Central memory CD4-positive, alpha-beta T cell (primary cell): ENCODE data around the gene SIPA1L3.

Source experiments
- DNase-seq: peaks from one replicate; pipeline ENCODE4 v3.0.0; 2022

SIPA1L3 gene

GRCh38 chr19:38202504-38202903 lies 295.5 kb downstream of the SIPA1L3 start:
- no peak for DNase-seq

- DNase-seq: no peak
Measured at GRCh38 chr19:38203197-38203596, 296.2 kb downstream of the SIPA1L3 start.

GRCh38 chr19:38204096-38204495 lies 297.1 kb downstream of the SIPA1L3 start:
- no peak for DNase-seq

GRCh38 chr19:38204728-38205127 lies 297.7 kb downstream of the SIPA1L3 start:
- no peak for DNase-seq

GRCh38 chr19:38206006-38206745 lies 299.2 kb downstream of the SIPA1L3 start:
- no peak for DNase-seq

- no peak for DNase-seq
Measured at GRCh38 chr19:38206928-38207327, 299.9 kb downstream of the SIPA1L3 start.

GRCh38 chr19:38207543-38207942 lies 300.5 kb downstream of the SIPA1L3 start:
- DNase-seq: no peak

- DNase-seq: no peak
Measured at GRCh38 chr19:38208571-38208970, 301.6 kb downstream of the SIPA1L3 start.

- no peak for DNase-seq
Measured at GRCh38 chr19:38209152-38209551, 302.1 kb downstream of the SIPA1L3 start.

GRCh38 chr19:38209671-38210457 lies 302.9 kb downstream of the SIPA1L3 start:
- no peak for DNase-seq

GRCh38 chr19:38210458-38210987 lies 303.5 kb downstream of the SIPA1L3 start:
- no peak for DNase-seq

- no peak for DNase-seq
Measured at GRCh38 chr19:38211151-38211591, 304.2 kb downstream of the SIPA1L3 start.

- DNase-seq: no peak
Measured at GRCh38 chr19:38211766-38212165, 304.8 kb downstream of the SIPA1L3 start.

- DNase-seq: no peak
Measured at GRCh38 chr19:38213469-38213868, 306.5 kb downstream of the SIPA1L3 start.

GRCh38 chr19:38213911-38214625 lies 307.1 kb downstream of the SIPA1L3 start:
- peak; percentile 55 for DNase-seq

GRCh38 chr19:38216785-38217641 lies 310.0 kb downstream of the SIPA1L3 start:
- no peak for DNase-seq

GRCh38 chr19:38218204-38218603 lies 311.2 kb downstream of the SIPA1L3 start:
- DNase-seq: no peak

- no peak for DNase-seq
Measured at GRCh38 chr19:38219221-38219620, 312.2 kb downstream of the SIPA1L3 start.

GRCh38 chr19:38221421-38221820 lies 314.4 kb downstream of the SIPA1L3 start:
- no peak for DNase-seq

GRCh38 chr19:38221919-38222830 lies 315.2 kb downstream of the SIPA1L3 start:
- DNase-seq: no peak

GRCh38 chr19:38223119-38223523 lies 316.1 kb downstream of the SIPA1L3 start:
- no peak for DNase-seq
